ENCODE data around the gene CUL9. TPM values are rescaled to one million over a fixed set of nuclear protein-coding genes. Genes with fewer than 3 reads are reported as not detected.

Gene CUL9
- total RNA-seq, 4 donors from 2014 or later = 55.5 to 114 (median 85.5) TPM

GRCh38 chr6:43273707-43274106 lies 91.7 kb downstream of the CUL9 start:
- TF ChIP-seq CTCF (IDR thresholded peaks at IDR 0.05) (no peak), POLR2A (IDR thresholded peaks at IDR 0.05) (no peak)
- peaks cover 17 to 62% (median 26%) of the 10 kb centered on the region in 4 donors for H3K4me1 ChIP-seq
- no peaks in the 10 kb centered on the region for H3K9me3 ChIP-seq
- H3K27ac ChIP-seq = peak overlapping the region in 1 of 4 donors; percentile 93
- H3K27me3 ChIP-seq = no peaks in the 10 kb centered on the region
- no peak overlapping the region for H3K4me3 ChIP-seq
- H3K36me3 ChIP-seq = no peaks in the 10 kb centered on the region
- no peak for DNase-seq

Other genes with a start within 250 kb of the CUL9 start
- gene GNMT, start 221.4 kb upstream of the CUL9 start, total RNA-seq = 1 to 10 TPM in 1 of 4 donors, not detected in 3; 4.3 TPM
- gene PEX6, start 203.0 kb upstream of the CUL9 start, total RNA-seq = 10 to 100 TPM; 19.0 to 61.3 (median 39.0) TPM
- 100 to 1,000 TPM in 3 of 4 donors, 10 to 100 TPM in 1; 84.2 to 177 (median 152) TPM for gene PPP2R5D, start 197.6 kb upstream of the CUL9 start, total RNA-seq
- 10 to 100 TPM; 34.3 to 40.4 (median 36.1) TPM for gene MEA1, start 168.2 kb upstream of the CUL9 start, total RNA-seq
- gene KLHDC3, start 167.9 kb upstream of the CUL9 start, total RNA-seq = 10 to 100 TPM; 38.8 to 59.2 (median 52.6) TPM
- gene RRP36, start 160.6 kb upstream of the CUL9 start, total RNA-seq = 10 to 100 TPM; 39.2 to 75.9 (median 50.4) TPM
- gene CUL7, start 128.3 kb upstream of the CUL9 start, total RNA-seq = 10 to 100 TPM; 19.4 to 33.0 (median 23.1) TPM
- 10 to 100 TPM; 19.0 to 40.8 (median 22.1) TPM for gene MRPL2, start 122.8 kb upstream of the CUL9 start, total RNA-seq
- 100 to 1,000 TPM in 3 of 4 donors, 10 to 100 TPM in 1; 50.3 to 214 (median 183) TPM for gene KLC4, start 122.6 kb upstream of the CUL9 start, total RNA-seq
- 10 to 100 TPM in 3 of 4 donors, 1 to 10 TPM in 1; 4.4 to 22.3 (median 18.3) TPM for gene PTK7, start 105.9 kb upstream of the CUL9 start, total RNA-seq
- gene SRF, start 10.9 kb upstream of the CUL9 start, total RNA-seq = 10 to 100 TPM; 23.1 to 29.7 (median 26.4) TPM
- 100 to 1,000 TPM; 138 to 304 (median 176) TPM for gene DNPH1, start 47.3 kb downstream of the CUL9 start, total RNA-seq
- 1 to 10 TPM in 3 of 4 donors, not detected in 1; 1.4 to 2.4 (median 1.4) TPM for gene TTBK1, start 61.3 kb downstream of the CUL9 start, total RNA-seq
- gene SLC22A7, start 116.1 kb downstream of the CUL9 start, total RNA-seq = under 1 TPM in 1 of 4 donors, not detected in 3; 0.80 TPM
- gene CRIP3, start 126.6 kb downstream of the CUL9 start, total RNA-seq = 1 to 10 TPM in 1 of 4 donors, not detected in 3; 6.8 TPM
- 10 to 100 TPM; 16.6 to 42.9 (median 24.5) TPM for gene ZNF318, start 187.5 kb downstream of the CUL9 start, total RNA-seq
- 10 to 100 TPM; 30.3 to 75.2 (median 48.2) TPM for gene ABCC10, start 245.3 kb downstream of the CUL9 start, total RNA-seq

All from Peyer's patch (tissue), 4 donors.